T-helper 1 cell (primary cell): ENCODE data around the gene NBEAL2.
"Not testable (repeated sequence)": the region's sequence is repeated elsewhere in the genome, so short reads cannot be mapped to it uniquely, and the experiment has no call there.

Experiments
- DNase-seq, 5 donors: peaks; one replicate each; pipeline ENCODE4 v3.0.0-alpha.2; 2012 to 2020

Gene NBEAL2

DNA sequence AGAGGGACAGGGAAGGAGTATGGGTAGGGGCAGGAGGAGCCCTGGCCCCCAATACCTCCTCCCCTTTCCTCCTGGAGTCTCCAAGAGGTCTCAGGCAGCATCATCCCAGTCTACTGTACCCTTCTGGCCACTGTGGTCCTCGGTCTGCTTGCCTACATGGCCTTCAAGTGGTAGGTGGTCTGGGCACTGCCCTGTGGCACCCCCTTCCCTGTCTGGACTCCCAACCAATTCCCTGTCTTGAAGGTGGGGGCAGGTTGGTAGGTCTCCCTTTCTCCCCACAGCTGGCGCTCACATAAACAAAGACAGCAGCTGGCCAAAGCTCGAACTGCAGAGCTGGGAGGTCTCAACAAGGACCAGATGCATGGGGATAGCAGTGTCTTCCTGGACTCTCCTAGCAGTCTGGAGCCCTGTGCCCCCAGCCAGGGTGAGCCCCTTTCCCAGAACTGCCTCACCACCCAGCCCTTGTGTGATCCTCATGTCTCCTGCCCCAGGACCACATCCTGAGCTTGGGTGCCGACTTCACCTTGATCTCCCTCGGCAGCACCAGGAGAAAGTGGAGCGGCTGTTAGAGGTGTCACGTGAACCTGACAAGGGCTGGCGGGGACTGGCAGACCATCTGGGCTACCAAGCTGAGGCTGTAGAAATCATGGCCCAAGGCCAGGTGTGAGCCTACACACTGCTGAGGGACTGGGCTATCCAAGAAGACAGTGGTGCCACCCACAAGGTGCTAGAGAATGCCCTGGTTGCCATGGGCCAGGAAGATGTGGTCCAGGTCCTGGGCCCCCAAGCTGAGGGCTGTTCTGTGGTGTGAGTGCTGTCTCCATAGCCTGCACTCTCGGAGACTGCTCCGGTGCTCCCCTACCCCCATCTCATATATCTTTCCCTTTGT is 33.1 kb downstream of the NBEAL2 start:
- no peak for DNase-seq

DNA sequence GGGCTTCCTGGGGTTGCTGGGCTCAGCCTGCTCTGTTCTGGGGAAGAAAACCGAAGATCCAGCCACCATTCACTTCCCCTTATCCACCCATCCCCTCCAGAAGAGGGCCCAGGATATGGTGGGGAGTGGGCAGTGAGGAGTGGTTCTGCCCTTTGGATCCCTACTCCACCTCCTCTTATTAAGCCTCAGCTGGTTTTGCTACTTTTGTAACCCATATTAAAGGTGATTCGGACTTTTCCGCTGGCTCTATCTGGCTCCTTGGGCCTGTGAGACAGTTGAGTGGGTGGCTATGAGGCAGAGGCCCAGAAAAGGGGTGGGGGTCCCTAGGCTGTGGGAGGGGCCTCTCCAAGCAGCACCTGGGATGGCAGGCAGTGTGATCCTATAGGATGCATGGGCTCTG is 33.8 kb downstream of the NBEAL2 start:
- no peak for DNase-seq

DNA sequence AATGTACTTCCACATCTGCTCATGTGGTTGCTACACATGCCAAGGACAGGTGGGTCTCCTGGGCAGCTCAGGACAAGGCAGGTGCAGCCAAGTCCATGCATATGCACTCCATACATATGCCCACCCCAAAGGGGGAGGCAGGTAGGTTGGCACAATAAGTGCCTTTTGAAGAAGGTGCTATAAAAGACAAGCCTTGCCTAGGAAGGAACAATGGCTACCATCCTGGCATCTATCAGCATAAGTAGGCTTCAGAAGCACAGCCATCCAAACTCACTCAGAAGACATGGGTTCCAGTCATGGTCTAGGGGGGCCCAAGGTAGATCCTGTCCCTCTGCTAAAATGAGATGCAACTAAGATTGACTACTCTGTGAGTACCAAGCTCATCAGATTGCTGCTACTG is 34.6 kb downstream of the NBEAL2 start:
- no peak for DNase-seq

DNA sequence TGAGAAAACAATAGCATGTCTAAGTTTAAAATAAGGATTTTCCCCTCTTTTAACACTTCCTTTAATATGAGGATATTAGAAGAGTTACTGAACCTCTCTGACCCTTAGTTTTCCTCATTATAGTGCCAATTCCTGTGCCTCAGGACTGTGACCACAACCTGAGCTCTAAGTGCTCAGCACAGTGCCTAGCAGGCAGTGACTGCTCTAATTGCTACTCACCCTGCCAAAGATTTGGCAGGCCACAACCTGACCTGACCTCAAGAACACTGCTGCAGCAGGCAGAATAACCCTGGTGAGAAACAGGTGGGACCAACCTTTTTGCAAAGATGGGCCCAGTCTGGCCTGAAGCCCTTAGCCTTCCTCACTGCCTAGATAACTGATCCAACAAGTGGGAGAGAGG is 35.7 kb downstream of the NBEAL2 start:
- DNase-seq, result no peak

DNA sequence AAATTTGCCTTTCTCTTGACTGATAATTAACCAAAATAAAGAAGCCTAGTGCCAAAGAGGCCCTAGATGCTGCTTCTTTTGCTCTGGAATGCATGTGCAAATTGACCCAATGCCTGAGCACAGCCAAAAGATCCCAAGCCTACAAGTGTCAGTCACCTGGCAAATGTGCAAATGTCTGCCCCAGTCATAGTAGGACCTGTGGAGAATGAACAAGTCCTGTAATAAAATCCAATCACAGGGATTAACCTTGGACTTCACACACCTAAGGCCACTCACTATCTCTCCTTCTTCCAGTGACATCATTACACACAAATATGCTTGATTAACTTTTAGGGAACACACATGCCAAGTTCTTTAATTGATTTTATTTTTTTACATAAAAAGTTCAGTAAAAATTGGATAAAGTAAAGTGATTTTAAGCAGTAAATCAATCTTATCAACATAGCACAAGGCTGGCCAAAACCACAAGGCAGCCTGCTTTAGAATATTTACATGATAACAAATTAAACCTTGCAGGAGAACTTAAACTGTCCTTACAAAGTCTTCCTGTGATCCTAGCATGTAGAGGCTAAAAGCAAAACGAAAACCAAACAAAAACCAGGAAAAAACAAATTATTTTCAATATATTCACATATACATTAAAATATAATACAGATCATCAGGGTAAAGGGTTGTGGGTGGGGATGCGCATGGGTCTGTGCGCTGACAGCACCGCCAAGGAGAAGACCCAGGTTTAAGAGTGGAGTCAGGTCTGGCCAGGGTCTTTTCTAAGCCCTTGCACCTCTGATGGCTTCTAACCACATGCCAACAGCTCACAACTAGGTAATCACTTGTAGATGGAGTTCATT is 36.8 kb downstream of the NBEAL2 start:
- no peak for DNase-seq

DNA sequence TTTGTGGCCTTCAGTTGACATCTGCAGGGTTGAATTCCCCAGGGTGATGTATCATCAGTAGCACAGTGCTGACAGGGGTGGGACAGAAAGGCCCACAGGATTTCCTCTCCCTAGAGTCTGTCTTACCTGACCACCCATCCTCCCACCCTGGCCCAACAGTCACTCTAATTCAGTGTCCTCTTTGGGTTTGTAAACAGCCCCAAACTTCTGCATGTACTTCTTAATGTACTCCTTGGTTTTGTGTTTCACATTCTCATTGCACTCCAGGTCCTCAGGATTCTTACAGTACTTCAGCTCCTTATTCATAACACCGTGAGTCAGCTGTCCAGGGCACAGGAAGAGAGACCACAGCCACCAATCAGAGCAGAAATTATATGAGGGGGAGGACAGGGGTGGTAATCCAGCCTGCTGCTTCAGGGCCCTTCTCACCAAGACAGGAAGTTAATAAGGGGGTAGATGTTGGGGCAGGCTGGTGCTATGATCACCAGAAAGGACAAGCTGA is 37.5 kb downstream of the NBEAL2 start:
- DNase-seq, result peak in 1 of 5 donors; percentile 66

DNA sequence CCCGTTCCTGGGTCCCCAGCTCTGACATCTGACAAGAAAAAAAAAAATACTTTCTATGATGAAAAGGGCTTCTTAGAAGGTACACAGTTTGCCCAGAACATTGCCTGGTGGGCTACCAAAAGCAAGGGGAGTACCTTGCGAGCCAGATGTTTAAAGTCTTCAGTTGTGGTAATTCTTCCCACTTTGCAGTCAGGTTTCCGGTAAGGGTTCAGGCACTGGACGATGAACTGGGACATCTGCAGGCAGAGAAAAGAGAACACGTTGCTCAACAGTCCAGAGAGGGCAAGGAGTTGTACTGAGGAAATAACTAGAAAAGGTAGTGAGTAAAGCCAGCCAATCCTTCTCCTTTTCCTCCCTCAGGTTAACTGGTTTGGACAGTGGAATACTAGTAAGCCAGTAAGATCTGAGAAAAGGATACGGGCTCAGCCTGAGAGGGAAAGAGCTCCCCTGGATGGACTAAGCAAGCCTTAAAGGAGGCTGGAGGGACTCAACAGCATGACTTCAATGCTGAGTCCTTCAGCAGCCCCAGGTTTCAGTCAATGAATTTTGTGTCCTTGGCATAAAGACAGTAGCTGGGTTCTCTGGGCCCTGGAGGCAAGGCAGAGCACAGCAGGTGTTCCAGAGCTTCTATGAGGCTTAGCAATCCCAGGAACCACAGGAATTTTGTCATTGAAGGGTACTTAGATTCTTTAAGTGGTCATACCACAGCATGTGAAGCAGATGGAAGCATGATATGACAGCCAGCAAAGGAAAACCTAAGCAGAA is 38.2 kb downstream of the NBEAL2 start:
- no peak for DNase-seq

DNA sequence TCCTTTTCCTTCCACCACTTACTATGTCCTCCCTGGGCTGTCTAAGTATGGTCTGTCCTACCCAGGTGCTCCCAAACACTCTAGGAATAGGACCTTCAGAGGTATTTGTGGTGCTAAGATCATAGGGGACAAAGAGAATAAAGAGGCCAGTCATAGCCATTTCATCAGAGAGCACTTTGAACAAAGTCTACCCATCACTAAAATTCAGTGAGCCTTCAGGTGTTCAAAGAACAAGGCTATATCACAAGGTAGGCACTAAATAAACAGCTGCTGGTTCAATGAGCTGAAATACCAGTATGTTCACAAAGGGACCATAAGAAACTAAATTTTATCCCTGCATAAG is 38.8 kb downstream of the NBEAL2 start:
- DNase-seq, result no peak

DNA sequence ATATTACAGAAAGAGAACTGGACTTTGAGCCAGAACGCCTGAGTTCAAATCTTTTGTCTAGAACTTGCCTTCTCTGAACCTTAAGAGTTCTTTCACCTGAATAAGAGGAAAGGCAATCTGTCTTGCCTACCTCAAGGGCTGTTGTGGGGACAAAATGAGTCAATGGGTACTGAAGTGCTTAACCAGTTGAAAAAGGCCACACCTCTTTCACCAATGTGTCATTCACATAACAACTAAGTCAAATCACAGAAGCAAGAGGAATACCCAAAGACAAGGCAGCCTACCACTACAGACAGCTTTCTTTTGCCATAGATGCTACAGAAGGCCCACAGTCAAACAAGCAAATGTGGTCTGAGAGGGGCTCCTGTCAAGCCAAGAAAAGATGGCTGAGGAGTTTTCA is 39.7 kb downstream of the NBEAL2 start:
- peak in 1 of 5 donors; percentile 84 for DNase-seq

DNA sequence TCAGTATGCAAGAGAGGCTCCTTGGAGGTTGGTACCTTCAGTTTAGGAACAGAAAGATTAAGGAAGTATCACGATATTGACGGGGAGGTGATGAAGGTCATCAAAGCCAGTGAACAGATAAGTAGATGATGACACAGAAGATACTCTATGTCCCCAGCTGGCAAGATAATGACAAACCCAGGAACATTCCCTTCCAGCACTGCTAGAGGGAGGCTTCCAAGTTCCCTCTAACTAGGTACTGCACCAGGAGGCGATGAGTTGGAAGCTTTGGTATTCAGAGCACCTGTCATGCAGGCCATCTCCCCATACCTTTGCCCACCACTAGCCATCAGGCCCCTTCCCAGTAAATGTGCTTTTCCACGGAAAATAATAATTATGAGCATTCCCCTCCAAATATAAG is 40.8 kb downstream of the NBEAL2 start:
- DNase-seq, result no peak

DNA sequence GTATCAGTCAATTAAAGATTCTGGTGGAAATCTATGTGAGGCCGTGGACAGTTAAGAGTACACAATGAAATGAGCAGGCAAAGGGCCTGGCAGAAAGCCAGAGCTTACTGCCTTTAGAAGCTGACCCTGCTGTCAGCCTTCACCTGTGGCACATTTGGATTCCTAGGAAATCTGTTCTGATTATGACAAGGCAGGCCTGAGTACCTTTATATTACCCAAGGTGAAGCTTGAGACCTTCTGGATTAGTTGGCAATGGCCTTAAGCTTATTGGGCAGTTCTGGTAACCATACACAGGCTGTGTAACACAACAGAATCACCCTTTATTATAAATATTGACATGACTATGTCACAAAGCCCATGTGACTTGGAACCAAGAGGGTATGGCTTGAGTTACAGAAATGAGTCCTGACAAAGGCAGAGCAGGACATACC is 43.2 kb downstream of the NBEAL2 start:
- DNase-seq, result no peak

DNA sequence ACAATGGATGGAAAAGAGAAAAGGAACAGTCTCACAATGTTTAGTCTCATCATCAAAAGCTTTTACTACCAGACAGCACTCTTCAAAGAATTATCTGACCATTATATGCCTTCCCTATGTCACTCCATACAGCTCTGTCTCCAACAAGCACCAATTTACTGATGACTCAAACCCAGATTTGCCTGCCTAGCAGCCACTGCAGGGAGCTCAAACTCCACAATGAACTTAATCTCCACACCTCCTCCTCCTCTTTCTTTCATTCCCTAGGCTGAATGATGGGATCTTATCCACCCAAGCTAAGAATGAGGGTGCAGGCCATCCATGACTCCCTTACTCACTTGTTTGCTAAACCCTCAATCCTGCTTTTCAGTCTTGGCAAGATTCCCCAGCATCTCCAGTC is 45.5 kb downstream of the NBEAL2 start:
- no peak for DNase-seq

DNA sequence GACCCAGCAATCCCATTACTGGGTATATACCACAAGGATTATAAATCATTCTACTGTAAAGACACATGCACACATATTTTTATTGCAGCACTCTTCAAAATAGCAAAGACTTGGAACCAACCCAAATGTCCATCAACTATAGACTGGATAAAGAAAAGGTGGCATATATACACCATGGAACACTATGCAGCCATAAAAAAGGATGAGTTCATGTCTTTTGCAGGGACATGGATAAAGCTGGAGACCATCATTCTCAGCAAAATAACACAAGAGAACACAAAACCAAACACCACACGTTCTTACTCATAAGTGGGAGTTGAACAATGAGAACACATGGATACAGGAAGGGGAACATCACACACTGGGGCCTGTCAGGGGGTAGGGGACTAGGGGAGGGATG is 47.0 kb downstream of the NBEAL2 start:
- DNase-seq, result not testable (repeated sequence)

DNA sequence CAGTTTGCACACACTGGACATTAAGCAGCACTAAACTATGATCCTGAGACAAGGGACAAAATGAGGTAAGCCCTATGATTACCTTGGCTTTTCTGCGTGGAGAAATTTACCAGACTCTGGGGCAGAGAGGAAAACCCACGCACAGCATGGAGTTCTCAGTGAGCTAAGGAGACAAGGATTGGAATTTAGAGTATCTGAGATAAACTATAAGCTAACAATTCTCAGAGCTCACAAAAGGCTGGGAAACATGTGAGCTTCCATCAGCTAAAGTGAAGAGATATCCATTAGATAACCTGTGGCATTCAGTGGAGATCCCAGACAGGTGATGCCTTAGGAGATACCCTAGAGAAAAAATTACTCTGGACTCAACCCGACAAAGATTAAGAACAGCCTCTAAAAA is 48.7 kb downstream of the NBEAL2 start:
- DNase-seq, result no peak

DNA sequence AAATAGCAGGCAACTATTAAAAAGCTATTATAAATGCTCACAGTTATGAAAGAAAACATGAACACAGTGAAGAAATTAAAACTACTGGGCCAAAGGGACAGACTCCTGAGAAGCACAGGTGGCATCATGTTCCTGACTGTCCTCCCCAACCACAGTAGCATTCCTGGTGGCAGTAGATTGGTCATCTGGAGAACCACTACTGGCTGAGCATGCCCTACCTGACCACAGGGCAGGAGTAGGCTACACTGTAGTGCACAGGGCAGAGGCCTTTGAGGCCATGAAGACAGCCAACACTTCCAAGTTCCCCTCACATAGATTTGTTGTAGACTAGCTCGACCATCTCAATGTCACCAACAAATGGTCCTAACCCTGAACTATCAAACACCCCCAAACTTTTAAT is 49.2 kb downstream of the NBEAL2 start:
- DNase-seq, result no peak

DNA sequence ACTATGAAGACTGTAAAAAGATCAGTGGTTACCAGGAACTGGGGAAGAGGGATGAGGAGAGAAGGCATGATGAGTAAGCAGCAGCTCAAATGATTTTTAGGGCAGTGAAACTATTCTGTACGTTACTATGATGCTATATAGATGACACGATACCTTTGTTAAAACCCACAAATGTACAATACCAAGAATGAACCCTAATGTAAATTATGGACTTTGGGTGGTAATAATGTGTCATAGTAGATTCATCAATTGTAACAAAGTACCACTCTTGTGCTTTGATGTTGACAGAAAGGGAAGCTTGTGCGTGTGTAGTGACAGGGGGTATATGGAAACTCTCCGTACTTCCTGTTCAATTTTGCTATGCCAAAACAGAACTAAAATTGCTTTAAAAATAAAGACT is 51.6 kb downstream of the NBEAL2 start:
- peak in 1 of 5 donors; percentile 41 for DNase-seq

DNA sequence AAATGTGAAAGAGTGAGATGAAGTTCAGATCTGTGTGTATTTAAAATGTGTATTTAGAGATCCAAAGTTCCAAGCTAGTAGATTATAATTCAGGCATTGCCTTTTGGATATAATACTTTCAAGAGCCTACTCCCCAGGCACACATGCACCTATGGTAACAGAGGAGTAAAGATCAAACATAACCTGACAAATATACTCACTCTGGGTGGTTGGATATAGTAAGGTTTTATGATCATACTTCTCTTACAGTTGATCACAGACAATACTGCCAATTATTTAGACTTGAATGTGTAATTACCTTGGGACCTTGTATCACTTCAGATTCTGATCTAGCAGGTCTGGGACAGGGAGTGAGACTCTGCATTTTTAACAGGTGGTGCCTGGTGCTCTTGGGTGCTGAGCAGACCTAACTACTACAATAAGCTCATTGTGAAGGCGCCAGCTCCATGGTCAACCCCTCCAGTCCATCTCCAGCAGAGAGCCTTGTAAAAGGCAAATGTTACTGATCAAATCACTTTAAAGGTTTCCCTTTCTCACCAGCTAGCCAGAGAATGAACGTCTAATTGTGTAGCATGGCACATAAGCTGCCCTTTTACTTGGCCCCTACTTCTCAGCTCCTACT is 55.5 kb downstream of the NBEAL2 start:
- no peak for DNase-seq

DNA sequence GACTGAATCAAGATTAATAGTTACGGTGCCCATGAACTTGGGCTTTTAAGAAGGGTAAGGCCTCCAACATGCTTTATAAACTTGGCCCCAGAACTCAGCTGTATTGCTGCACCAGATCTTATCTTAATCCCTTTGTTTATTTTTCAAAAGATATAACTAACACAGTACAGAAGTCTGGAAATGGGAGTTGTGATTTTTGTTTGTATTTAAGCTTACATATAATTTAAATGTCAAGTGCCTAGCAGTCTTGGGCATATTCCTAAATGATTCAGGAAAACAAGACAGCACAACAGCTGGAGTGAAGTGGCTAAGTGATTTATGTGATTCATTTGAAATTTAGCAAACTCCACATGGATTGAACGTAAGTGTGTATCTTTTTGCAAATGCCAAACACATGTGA is 56.2 kb downstream of the NBEAL2 start:
- DNase-seq, result no peak

DNA sequence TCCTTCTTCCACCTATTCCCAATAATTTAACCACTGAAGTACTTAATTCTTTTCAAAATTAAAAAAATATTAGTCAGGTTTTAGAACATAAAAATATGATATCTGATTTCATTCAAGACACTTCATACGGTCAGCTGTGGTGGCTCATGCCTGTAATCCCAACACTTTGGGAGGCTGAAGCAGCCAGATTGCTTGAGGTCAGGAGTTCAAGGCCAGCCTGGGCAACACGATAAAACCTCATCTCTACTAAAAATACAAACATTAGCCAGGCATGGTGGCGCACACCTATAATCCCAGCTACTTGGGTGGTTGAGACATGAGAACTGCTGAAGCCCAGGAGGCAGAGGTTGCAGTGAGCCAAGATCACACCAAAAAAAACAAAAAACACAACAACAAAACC is 56.7 kb downstream of the NBEAL2 start:
- no peak for DNase-seq

DNA sequence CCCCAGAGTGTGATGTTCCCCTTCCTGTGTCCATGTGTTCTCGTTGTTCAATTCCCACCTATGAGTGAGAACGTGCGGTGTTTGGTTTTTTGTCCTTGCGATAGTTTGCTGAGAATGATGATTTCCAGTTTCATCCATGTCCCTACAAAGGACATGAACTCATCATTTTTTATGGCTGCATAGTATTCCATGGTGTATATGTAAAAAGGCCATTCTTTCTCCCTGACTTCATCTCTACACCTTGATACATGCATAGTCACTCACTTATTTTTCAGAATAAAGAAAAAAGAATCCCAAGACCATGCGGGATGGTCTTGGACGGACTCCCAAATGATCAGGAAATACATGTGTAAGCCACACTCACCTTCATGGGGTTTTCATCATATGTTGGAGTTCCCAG is 57.8 kb downstream of the NBEAL2 start:
- DNase-seq, result not testable (repeated sequence)

DNA sequence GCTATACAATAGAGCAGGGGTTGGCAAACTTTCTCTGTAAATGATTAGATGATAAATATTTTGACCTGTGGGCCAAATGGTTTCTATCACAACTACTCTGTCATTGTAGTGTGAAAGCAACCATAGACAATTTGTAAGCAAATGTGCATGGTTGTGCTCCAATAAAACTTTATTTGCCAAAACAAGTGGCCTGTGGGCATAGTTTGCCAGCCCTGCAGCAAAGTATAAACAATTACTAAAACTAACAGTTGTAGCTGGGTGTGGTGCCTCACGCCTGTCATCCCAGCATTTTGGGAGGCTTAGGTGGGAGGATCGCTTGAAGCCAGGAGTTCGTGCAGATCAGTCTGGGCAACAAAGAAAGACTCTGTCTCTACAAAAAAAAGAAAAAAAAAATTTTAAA is 61.6 kb downstream of the NBEAL2 start:
- no peak for DNase-seq

DNA sequence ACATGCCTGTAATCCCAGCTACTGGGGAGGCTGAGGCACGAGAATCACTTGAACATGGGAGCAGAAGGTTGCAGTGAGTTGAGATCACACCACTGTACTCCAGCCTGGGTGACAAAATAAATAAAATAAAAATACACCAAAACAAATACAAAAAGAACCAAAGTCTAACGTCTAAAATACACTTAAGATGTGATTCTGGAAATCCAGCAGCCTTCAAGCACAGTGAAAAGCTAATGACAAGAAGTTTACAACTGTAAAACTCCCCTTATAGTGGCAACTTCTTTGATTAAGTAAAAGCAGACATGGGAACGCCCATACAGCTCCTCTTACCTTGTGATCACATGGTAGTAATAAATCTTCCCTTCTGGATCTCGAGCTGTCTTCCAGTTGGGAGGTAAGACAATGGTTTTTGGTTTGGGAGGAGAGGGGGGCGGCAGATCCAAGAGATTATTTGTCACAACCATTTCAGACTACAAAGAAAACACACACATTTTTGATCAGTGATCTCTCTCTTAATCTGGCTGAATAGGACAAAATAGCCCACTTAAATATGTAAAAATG is 62.8 kb downstream of the NBEAL2 start:
- DNase-seq, result no peak
